WERI-Rb-1 (cell line): Measurements from ENCODE around the gene TNRC6C.

Experiments
- DNase-seq: peaks from one replicate; pipeline ENCODE4 v3.0.0-alpha.2; 2020
- H3K27ac ChIP-seq: fragments of 250-450 bp; sonication (Bioruptor Pico); 2 replicates; pipeline ENCODE4 v1.5.1; 2020; ENCODE audit warnings: mild to moderate bottlenecking, moderate library complexity
- H3K27me3 ChIP-seq: fragments of 250-450 bp; sonication (Bioruptor Pico); 2 replicates; pipeline ENCODE4 v1.5.1; 2021; ENCODE audit warnings: mild to moderate bottlenecking, low read depth, moderate library complexity; ENCODE audit not compliant: insufficient read depth, severe bottlenecking
- H3K36me3 ChIP-seq: fragments of 250-450 bp; sonication (Bioruptor Pico); 2 replicates; pipeline ENCODE4 v1.5.1; 2020; ENCODE audit warnings: mild to moderate bottlenecking, moderate library complexity
- H3K4me3 ChIP-seq: 2 replicates; pipeline ENCODE4 v1.5.1; 2011; ENCODE audit warnings: low read depth, mild to moderate bottlenecking, control low read depth, low read length
- H3K9me3 ChIP-seq: fragments of 250-450 bp; sonication (Bioruptor Pico); 2 replicates; pipeline ENCODE4 v1.5.1; 2021; ENCODE audit warnings: mild to moderate bottlenecking, moderate library complexity; ENCODE audit not compliant: severe bottlenecking
- TF ChIP-seq, protein P1 (sequence below): IDR thresholded peaks from 2 replicates; pipeline ENCODE4 v1.5.1; 2011; ENCODE audit warnings: low read depth, mild to moderate bottlenecking, control low read depth, inconsistent platforms, low read length

TNRC6C gene

DNA sequence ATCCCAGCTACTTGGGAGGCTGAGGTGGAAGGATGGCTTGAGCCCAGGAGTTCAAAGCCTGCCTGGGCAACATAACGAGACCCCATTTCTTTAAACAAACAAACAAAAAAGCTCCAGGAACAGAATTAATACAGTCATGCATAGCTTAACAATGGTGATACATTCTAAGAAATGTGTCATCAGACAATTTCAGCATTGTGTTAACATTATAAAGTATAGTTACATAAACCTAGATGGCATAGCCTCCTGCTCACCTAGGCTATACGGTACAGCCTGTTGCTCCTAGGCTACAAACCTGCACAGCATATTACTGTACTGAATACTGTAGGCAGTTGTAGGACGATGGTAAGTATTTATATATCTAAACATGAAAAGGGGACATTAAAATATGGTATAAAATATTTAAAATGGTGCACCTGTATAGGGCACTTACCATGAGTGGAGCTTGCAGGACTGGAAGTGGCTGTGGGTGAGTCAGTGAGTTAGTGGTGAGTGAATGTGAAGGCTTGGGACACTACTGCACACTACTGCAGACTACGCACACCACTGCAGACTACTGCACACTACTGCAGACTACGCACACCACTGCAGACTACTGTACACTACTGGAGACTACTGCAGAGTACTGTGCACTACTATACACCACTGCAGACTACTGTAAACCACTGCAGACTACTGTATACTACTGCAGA is 95.4 kb downstream of the TNRC6C start:
- Histone ChIP-seq H3K9me3 (no peaks in the 10 kb centered on the region), H3K27me3 (no peaks in the 10 kb centered on the region), H3K4me3 (no peak overlapping the region), H3K27ac (no peak overlapping the region), H3K36me3 (peaks cover 59% of the 10 kb centered on the region)
- no peak for DNase-seq
- TF ChIP-seq, protein P1, sequence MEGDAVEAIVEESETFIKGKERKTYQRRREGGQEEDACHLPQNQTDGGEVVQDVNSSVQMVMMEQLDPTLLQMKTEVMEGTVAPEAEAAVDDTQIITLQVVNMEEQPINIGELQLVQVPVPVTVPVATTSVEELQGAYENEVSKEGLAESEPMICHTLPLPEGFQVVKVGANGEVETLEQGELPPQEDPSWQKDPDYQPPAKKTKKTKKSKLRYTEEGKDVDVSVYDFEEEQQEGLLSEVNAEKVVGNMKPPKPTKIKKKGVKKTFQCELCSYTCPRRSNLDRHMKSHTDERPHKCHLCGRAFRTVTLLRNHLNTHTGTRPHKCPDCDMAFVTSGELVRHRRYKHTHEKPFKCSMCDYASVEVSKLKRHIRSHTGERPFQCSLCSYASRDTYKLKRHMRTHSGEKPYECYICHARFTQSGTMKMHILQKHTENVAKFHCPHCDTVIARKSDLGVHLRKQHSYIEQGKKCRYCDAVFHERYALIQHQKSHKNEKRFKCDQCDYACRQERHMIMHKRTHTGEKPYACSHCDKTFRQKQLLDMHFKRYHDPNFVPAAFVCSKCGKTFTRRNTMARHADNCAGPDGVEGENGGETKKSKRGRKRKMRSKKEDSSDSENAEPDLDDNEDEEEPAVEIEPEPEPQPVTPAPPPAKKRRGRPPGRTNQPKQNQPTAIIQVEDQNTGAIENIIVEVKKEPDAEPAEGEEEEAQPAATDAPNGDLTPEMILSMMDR, result no peak

GRCh38 chr17:78057113-78057740 is 98.7 kb downstream of the TNRC6C start:
- Histone ChIP-seq H3K4me3 (no peak overlapping the region), H3K36me3 (peaks cover 31% of the 10 kb centered on the region), H3K27ac (no peak overlapping the region), H3K27me3 (no peaks in the 10 kb centered on the region), H3K9me3 (no peaks in the 10 kb centered on the region)
- TF ChIP-seq, protein P1, result no peak
- DNase-seq, result no peak

- Histone ChIP-seq H3K4me3 (no peak overlapping the region), H3K9me3 (no peaks in the 10 kb centered on the region), H3K27me3 (no peaks in the 10 kb centered on the region), H3K27ac (no peak overlapping the region), H3K36me3 (peaks cover 28% of the 10 kb centered on the region)
- TF ChIP-seq, protein P1, result no peak
- DNase-seq, result no peak
Observed at GRCh38 chr17:78058001-78058400, 99.5 kb downstream of the TNRC6C start.

GRCh38 chr17:78058581-78058980 is 100.1 kb downstream of the TNRC6C start:
- peaks cover 25% of the 10 kb centered on the region for H3K36me3 ChIP-seq
- no peak overlapping the region for H3K4me3 ChIP-seq
- TF ChIP-seq, protein P1, result no peak
- no peaks in the 10 kb centered on the region for H3K9me3 ChIP-seq
- no peaks in the 10 kb centered on the region for H3K27me3 ChIP-seq
- DNase-seq, result no peak
- H3K27ac ChIP-seq, result no peak overlapping the region

- DNase-seq, result no peak
- TF ChIP-seq, protein P1, result no peak
- H3K4me3 ChIP-seq, result no peak overlapping the region
- H3K27ac ChIP-seq, result no peak overlapping the region
- H3K9me3 ChIP-seq, result no peaks in the 10 kb centered on the region
- H3K27me3 ChIP-seq, result no peaks in the 10 kb centered on the region
- peaks cover 31% of the 10 kb centered on the region for H3K36me3 ChIP-seq
Observed at GRCh38 chr17:78062596-78062995, 104.1 kb downstream of the TNRC6C start.
